HuH-7.5 (cell line): ENCODE data around the gene PTPRR.

ENCODE experiments used
- DNase-seq: peaks from one replicate; pipeline ENCODE4 v3.0.0; 2011; ENCODE audit warnings: low spot score

The PTPRR gene

GRCh38 chr12:70692681-70693288 lies 227.8 kb downstream of the PTPRR start:
- DNase-seq = peak; percentile 7

- no peak for DNase-seq
Observed at GRCh38 chr12:70691018-70691672, 229.4 kb downstream of the PTPRR start.

- no peak for DNase-seq
Observed at GRCh38 chr12:70686907-70687306, 233.6 kb downstream of the PTPRR start.

- DNase-seq = no peak
Observed at GRCh38 chr12:70686299-70686698, 234.2 kb downstream of the PTPRR start.

- DNase-seq = no peak
Observed at GRCh38 chr12:70683976-70684375, 236.6 kb downstream of the PTPRR start.

GRCh38 chr12:70671698-70672097 lies 248.8 kb downstream of the PTPRR start:
- no peak for DNase-seq

- no peak for DNase-seq
Observed at GRCh38 chr12:70670948-70671347, 249.6 kb downstream of the PTPRR start.

GRCh38 chr12:70667253-70667652 lies 253.3 kb downstream of the PTPRR start:
- no peak for DNase-seq

- no peak for DNase-seq
Observed at GRCh38 chr12:70666364-70666763, 254.2 kb downstream of the PTPRR start.

GRCh38 chr12:70664465-70664881 lies 256.1 kb downstream of the PTPRR start:
- no peak for DNase-seq

- no peak for DNase-seq
Observed at GRCh38 chr12:70663838-70664237, 256.7 kb downstream of the PTPRR start.

GRCh38 chr12:70661466-70662161 lies 258.9 kb downstream of the PTPRR start:
- no peak for DNase-seq

GRCh38 chr12:70660620-70661219 lies 259.8 kb downstream of the PTPRR start:
- no peak for DNase-seq

- DNase-seq = no peak
Observed at GRCh38 chr12:70660002-70660604, 260.4 kb downstream of the PTPRR start.

GRCh38 chr12:70659077-70659606 lies 261.4 kb downstream of the PTPRR start:
- DNase-seq = no peak

GRCh38 chr12:70657616-70658286 lies 262.8 kb downstream of the PTPRR start:
- no peak for DNase-seq

GRCh38 chr12:70652451-70652850 lies 268.1 kb downstream of the PTPRR start:
- DNase-seq = no peak

- no peak for DNase-seq
Observed at GRCh38 chr12:70648831-70649230, 271.7 kb downstream of the PTPRR start.

GRCh38 chr12:70648191-70648590 lies 272.3 kb downstream of the PTPRR start:
- DNase-seq = no peak

GRCh38 chr12:70646850-70647249 lies 273.7 kb downstream of the PTPRR start:
- DNase-seq = no peak

- DNase-seq = peak; percentile 37
Observed at GRCh38 chr12:70645494-70646317, 274.8 kb downstream of the PTPRR start.
